ENCODE measurements around the gene DCDC2.
A peak's percentile ranks its signal among the peaks of the same experiment; 100 is the strongest.
"Not testable (repeated sequence)": the region's sequence is repeated elsewhere in the genome, so short reads cannot be mapped to it uniquely, and the experiment has no call there.

Gene DCDC2

GRCh38 chr6:24323632-24324337, 34.1 kb downstream of the DCDC2 start:
- no peak for DNase-seq

GRCh38 chr6:24322924-24323323, 34.9 kb downstream of the DCDC2 start:
- DNase-seq: no peak

GRCh38 chr6:24322446-24322845, 35.4 kb downstream of the DCDC2 start:
- not testable (repeated sequence) for DNase-seq

GRCh38 chr6:24321538-24322162, 36.2 kb downstream of the DCDC2 start:
- no peak for DNase-seq

- no peak for DNase-seq
Observed at GRCh38 chr6:24313251-24314141, 44.4 kb downstream of the DCDC2 start.

GRCh38 chr6:24311775-24312174, 46.1 kb downstream of the DCDC2 start:
- DNase-seq: not testable (repeated sequence)

- DNase-seq: no peak
Observed at GRCh38 chr6:24307881-24308280, 50.0 kb downstream of the DCDC2 start.

- DNase-seq: no peak
Observed at GRCh38 chr6:24306936-24307335, 50.9 kb downstream of the DCDC2 start.

GRCh38 chr6:24306038-24306437, 51.8 kb downstream of the DCDC2 start:
- DNase-seq: no peak

GRCh38 chr6:24296944-24297343, 60.9 kb downstream of the DCDC2 start:
- DNase-seq: no peak

- DNase-seq: not testable (repeated sequence)
Observed at GRCh38 chr6:24293852-24294251, 64.0 kb downstream of the DCDC2 start.

GRCh38 chr6:24287239-24287638, 70.6 kb downstream of the DCDC2 start:
- no peak for DNase-seq

- no peak for DNase-seq
Observed at GRCh38 chr6:24284006-24284405, 73.9 kb downstream of the DCDC2 start.

- peak; percentile 65 for DNase-seq
Observed at GRCh38 chr6:24283043-24283985, 74.5 kb downstream of the DCDC2 start.

GRCh38 chr6:24274441-24275083, 83.3 kb downstream of the DCDC2 start:
- no peak for DNase-seq

GRCh38 chr6:24273096-24273870, 84.6 kb downstream of the DCDC2 start:
- DNase-seq: no peak

- DNase-seq: no peak
Observed at GRCh38 chr6:24272553-24272952, 85.3 kb downstream of the DCDC2 start.

- no peak for DNase-seq
Observed at GRCh38 chr6:24272148-24272547, 85.7 kb downstream of the DCDC2 start.

GRCh38 chr6:24270011-24270410, 87.8 kb downstream of the DCDC2 start:
- DNase-seq: no peak

- DNase-seq: not testable (repeated sequence)
Observed at GRCh38 chr6:24258214-24258613, 99.6 kb downstream of the DCDC2 start.

GRCh38 chr6:24257282-24257681, 100.6 kb downstream of the DCDC2 start:
- DNase-seq: no peak
